Right lobe of liver (tissue), 6 donors: Measurements from ENCODE around the gene DNASE1L2. TPM values are rescaled to one million over a fixed set of nuclear protein-coding genes. Genes with fewer than 3 reads are reported as not detected.
A peak's percentile ranks its signal among the peaks of the same experiment; 100 is the strongest.

Source experiments
- ATAC-seq, 4 donors: fragments of 200-7000 bp; cut with Tn5 transposase; one replicate each; pipeline ENCODE4 v1.9.1; 2020; ENCODE audit warnings: mild to moderate bottlenecking in 4 of 4, moderate library complexity in 4 of 4
- DNase-seq, 3 donors: peaks; one replicate each; pipeline ENCODE4 v3.0.0-alpha.2; 2020
- H3K27ac ChIP-seq, 3 donors: fragments of 200-600 bp; one replicate each; pipeline ENCODE4 v1.8.0; 2022
- H3K27me3 ChIP-seq, 2 donors: fragments of 200-600 bp; one replicate each; pipeline ENCODE4 v1.8.0; 2022
- H3K36me3 ChIP-seq, 4 donors: fragments of 200-600 bp; sonication (generic) in 1 of 4; one replicate each; pipeline versions ENCODE4 v1.5.1 to v1.8.0; 2017 to 2022; ENCODE audit warnings: control low read depth in 1 of 4
- H3K4me1 ChIP-seq, 4 donors: fragments of 200-600 bp; sonication (generic) in 1 of 4; one replicate each; pipeline versions ENCODE4 v1.5.1 to v1.8.0; 2017 to 2022; ENCODE audit warnings: control low read depth in 1 of 4
- H3K4me3 ChIP-seq, 3 donors: fragments of 200-600 bp; one replicate each; pipeline ENCODE4 v1.8.0; 2022
- H3K9me3 ChIP-seq, 4 donors: fragments of 200-600 bp; sonication (generic) in 1 of 4; one replicate each; pipeline versions ENCODE4 v1.5.1 to v1.8.0; 2017 to 2022; ENCODE audit warnings: control low read depth in 1 of 4
- POLR2A ChIP-seq: fragments of 450-650 bp; IDR thresholded peaks from one replicate; pipeline ENCODE4 v1.6.1; 2017; ENCODE audit warnings: antibody characterized with exemption, mild to moderate bottlenecking
- WGBS: methylation state at CpG from one replicate; pipeline ENCODE4 v1.1.6; 2018; ENCODE audit warnings: low coverage, low lambda C conversion rate; ENCODE audit not compliant: insufficient coverage; ENCODE audit errors: missing lambda C conversion rate; 5-methylcytosine and 5-hydroxymethylcytosine counted together
- intact Hi-C, 2 donors: fragments of 100-400 bp; cut with DNase I; formaldehyde crosslinking; loops; one replicate each; pipeline versions ENCODE4 v1.11.2 to v1.14.1; 2022
- total RNA-seq, 6 experiments: library from RNA; depleted of rRNA in 2 of 6; stranded (reverse); fragments of >200 nt in 2 of 6; fragmentation: NEBNext Ultra II Directional in 3 of 6; extraction: Animal tissue kit (Norgen Biotek cat#: 25700) in 3 of 6; gene quantifications; one replicate each; pipeline versions ENCODE4 v1.1.0 to v1.2.4, GENCODE V29; 2016 to 2023
- TF ChIP-seq, protein P1 (sequence below), 4 donors: fragments of 200-600 bp in 3 of 4; fragments of 450-650 bp in 1 of 4; IDR thresholded peaks; one replicate each; pipeline versions ENCODE4 v1.5.1 to v1.8.0; 2016 to 2022; ENCODE audit warnings: antibody characterized with exemption in 4 of 4, mild to moderate bottlenecking in 2 of 4
- donor health status: DM: no; HTN: yes; CAD: no.
- donor health status: DM: no; HTN: no; CAD: no.
- donor health status: DM: no; HTN: no; CAD: no.
- donor health status: DM: no; HTN: yes; CAD: no.
- donor health status: DM: no; HTN: yes; CAD: no.

The DNASE1L2 gene
- total RNA-seq, 6 experiments from 2014 or later: 0.31 to 1.1 (median 0.40) TPM; not detected in 1

DNA sequence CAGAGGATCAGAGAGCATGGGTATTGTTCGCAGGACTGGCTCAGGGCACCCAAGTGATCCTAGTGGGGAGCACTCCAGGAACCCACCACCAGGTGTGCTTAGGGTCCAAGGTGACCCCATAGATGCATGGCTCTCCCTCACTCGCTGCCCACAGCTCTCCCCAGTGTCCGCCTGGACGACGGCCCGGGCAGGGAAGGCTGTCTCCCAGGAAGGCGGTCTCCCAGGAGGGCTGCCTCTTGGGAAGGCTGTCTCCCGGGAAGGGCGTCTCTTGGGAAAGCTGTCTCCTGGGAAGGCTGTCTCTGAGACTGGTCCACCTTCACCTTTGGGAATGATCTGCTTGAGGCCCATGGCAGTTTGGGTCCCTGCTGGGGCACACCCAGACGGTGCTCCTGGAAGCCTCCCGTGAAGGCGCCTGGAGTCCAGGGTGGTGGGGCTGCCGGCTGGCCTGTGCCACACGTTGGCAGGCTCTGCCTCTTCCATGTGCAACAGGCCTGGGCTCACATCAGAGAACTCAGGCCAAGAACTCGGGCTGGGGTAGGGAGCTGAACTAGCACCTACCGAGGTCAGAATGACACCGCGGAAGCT lies 10.1 kb downstream of the DNASE1L2 start:
- WGBS: 90% methylated on average over 2 of the region's 18 CpGs
- Histone ChIP-seq H3K36me3 (peaks cover 0 to 50% (median 17%) of the 10 kb centered on the region in 4 donors), H3K9me3 (no peaks in the 10 kb centered on the region), H3K27ac (no peak overlapping the region), H3K27me3 (no peaks in the 10 kb centered on the region), H3K4me3 (no peak overlapping the region), H3K4me1 (peaks cover 0 to 23% (median 5%) of the 10 kb centered on the region in 4 donors)
- DNase-seq: no peak
- TF ChIP-seq, protein P1, sequence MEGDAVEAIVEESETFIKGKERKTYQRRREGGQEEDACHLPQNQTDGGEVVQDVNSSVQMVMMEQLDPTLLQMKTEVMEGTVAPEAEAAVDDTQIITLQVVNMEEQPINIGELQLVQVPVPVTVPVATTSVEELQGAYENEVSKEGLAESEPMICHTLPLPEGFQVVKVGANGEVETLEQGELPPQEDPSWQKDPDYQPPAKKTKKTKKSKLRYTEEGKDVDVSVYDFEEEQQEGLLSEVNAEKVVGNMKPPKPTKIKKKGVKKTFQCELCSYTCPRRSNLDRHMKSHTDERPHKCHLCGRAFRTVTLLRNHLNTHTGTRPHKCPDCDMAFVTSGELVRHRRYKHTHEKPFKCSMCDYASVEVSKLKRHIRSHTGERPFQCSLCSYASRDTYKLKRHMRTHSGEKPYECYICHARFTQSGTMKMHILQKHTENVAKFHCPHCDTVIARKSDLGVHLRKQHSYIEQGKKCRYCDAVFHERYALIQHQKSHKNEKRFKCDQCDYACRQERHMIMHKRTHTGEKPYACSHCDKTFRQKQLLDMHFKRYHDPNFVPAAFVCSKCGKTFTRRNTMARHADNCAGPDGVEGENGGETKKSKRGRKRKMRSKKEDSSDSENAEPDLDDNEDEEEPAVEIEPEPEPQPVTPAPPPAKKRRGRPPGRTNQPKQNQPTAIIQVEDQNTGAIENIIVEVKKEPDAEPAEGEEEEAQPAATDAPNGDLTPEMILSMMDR (IDR thresholded peaks at IDR 0.05): no peak
- TF ChIP-seq POLR2A: no peak
- no peak for ATAC-seq
- intact Hi-C loops: no loop called here

DNA sequence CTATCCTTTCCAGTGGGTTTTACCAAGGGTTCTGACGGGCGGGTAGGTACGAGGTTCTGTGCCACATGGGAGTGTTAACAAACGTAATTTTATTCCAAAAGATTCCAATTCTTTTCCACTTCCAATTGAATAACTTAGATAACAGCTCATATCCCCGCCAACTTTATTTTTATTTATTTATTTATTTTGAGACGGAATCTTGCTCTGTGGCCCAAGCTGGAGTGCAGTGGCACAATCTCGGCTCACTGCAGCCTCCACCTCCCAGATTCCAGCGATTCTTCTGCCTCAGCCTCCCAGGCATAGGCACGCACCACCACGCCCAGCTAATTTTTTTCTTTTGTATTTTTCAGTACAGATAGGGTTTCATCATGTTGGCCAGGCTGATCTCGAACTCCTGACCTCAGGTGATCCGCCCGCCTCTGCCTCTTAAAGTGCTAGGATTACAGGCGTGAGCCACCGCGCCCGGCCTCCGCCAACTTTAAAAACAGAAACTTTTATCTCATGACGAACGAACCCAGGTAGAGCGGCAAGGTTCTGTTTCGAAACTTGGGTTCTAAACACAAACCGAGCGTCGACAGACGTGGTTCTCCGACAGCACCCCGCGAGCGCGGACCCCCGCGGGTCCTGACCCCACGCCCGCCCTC lies 14.5 kb downstream of the DNASE1L2 start:
- H3K9me3 ChIP-seq: no peaks in the 10 kb centered on the region
- H3K4me1 ChIP-seq: peaks cover 0 to 48% (median 10%) of the 10 kb centered on the region in 4 donors
- DNase-seq (no peak), ATAC-seq (peak in 3 of 4 donors; percentile 5 to 11 (median 7))
- intact Hi-C loops: no loop called here
- peaks cover 4 to 31% (median 8%) of the 10 kb centered on the region in 4 donors for H3K36me3 ChIP-seq
- 3% methylated on average over 21 of the region's 35 CpGs for WGBS
- peak overlapping the region; percentile 69 to 88 (median 74) for H3K4me3 ChIP-seq
- TF ChIP-seq, protein P1 (IDR thresholded peaks at IDR 0.05): no peak
- no peak for TF ChIP-seq POLR2A
- no peaks in the 10 kb centered on the region for H3K27me3 ChIP-seq
- H3K27ac ChIP-seq: peak overlapping the region; percentile 64 to 93 (median 76)

DNA sequence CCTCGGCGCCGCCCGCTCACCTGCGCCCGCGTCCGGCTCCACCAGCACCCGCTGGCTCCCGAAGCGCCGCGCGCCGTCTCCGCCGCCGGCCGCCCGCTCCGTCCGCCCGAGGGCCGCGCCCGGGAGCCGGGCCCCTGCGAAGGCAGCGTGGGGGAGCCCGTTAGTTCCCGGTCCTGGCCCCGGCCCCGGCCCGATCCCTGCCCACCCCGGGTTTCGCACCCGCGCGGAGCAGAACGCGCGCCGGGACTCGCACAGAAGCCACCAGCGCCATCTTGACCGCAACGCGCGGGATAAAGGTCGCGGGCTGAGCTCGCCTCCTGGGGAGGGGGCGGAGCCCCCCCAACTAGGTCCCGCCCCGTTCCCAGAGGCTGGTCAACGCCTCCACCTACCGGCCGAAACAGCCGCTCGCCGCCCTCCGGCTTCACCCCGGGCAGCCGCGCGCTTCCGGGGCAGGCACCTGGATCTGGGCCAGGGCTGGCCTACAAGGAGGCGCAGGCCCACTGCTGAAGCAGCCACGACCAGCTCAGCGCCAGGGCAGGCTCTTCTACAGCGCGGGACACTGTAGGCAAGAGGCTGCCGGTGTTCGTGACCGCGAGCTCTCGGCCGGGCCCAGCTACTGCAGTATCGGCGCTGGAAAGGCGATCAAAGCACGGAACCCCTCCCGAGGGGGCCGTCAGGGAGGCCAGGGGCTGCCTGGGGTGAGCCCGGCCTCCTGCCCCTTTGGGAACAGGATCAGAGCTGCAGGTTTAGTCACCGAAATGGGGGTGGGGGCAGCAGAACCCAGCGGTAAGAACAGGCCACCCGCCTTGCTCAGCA lies 15.3 kb downstream of the DNASE1L2 start, which contains the start of gene ECI1:
Gene ECI1 (minus strand): TSS at position 292 of the 816 bp plus-strand sequence. CDS start 21 bp downstream, at position 271.
- ATAC-seq: peak; percentile 96 to 98 (median 96)
- intact Hi-C loops: no loop called here
- WGBS: 3% methylated on average over 8 of the region's 88 CpGs
- Histone ChIP-seq H3K36me3 (peaks cover 4 to 31% (median 12%) of the 10 kb centered on the region in 4 donors), H3K27me3 (no peaks in the 10 kb centered on the region), H3K4me1 (peaks cover 0 to 48% (median 10%) of the 10 kb centered on the region in 4 donors), H3K9me3 (no peaks in the 10 kb centered on the region), H3K27ac (peak within 1 kb of the TSS; percentile 64 to 93 (median 76)), H3K4me3 (peak within 1 kb of the TSS; percentile 69 to 88 (median 74))
- TF ChIP-seq, protein P1 (IDR thresholded peaks at IDR 0.05): peak; percentile 74 to 88 (median 84)
- peak; percentile 92 for TF ChIP-seq POLR2A
- DNase-seq: peak; percentile 98 to 99 (median 98)

DNA sequence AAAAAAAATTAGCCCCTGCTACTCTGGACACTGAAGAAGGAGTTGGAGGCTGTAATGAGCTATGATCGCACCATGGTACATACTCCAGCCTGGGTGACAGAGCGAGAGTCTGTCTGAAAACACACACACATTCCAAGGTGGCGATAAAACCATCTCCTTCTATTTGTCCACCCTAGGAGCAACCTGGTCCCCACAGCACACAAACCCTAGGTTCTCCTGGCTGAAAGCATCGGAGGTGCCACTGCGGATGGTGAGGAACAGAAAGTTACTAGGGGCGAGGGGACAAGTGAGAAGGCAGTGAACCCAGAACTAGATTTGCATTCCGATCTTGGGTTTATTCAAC lies 16.5 kb downstream of the DNASE1L2 start:
- DNase-seq (no peak), ATAC-seq (no peak)
- H3K9me3 ChIP-seq: no peaks in the 10 kb centered on the region
- peaks cover 0 to 48% (median 10%) of the 10 kb centered on the region in 4 donors for H3K4me1 ChIP-seq
- intact Hi-C loops: no loop called here
- no peak for TF ChIP-seq POLR2A
- TF ChIP-seq, protein P1 (IDR thresholded peaks at IDR 0.05): no peak
- H3K36me3 ChIP-seq: peaks cover 4 to 39% (median 17%) of the 10 kb centered on the region in 4 donors
- 96% methylated on average over 7 of the region's 7 CpGs for WGBS
- H3K27ac ChIP-seq: peak overlapping the region in 1 of 3 donors; percentile 13
- no peaks in the 10 kb centered on the region for H3K27me3 ChIP-seq
- no peak overlapping the region for H3K4me3 ChIP-seq
